HepG2 (cell line): ENCODE results near the gene SLC29A2. TPM values are rescaled to one million over a fixed set of nuclear protein-coding genes. Genes with fewer than 3 reads are reported as not detected.

Experiments used
- AGO2 ChIP-seq: fragments of 200-400 bp; formaldehyde crosslinking; optimal IDR thresholded peaks from 2 replicates; pipeline ENCODE3; 2017; ENCODE audit warnings: mild to moderate bottlenecking, low read depth, low read length, moderate library complexity
- CSRNP2 ChIP-seq: sonication (generic); formaldehyde crosslinking; conservative IDR thresholded peaks from 2 replicates; pipeline ENCODE4 v1.8.0; 2022; ENCODE audit warnings: low read depth, missing genetic modification reagents
- FOXA3 ChIP-seq: IDR thresholded peaks from 2 replicates; pipeline ENCODE4 v1.6.1; 2016; ENCODE audit warnings: missing genetic modification reagents, missing compliant biosample characterization
- IRF2 ChIP-seq: IDR thresholded peaks from 2 replicates; pipeline ENCODE4 v1.6.1; 2018; ENCODE audit warnings: missing genetic modification reagents, missing compliant biosample characterization
- IRX3 ChIP-seq: sonication (generic); formaldehyde crosslinking; IDR thresholded peaks from 2 replicates; pipeline ENCODE4 v1.8.1; 2023; ENCODE audit warnings: mild to moderate bottlenecking, low read depth, missing genetic modification reagents, borderline replicate concordance
- MTA1 ChIP-seq: sonication (generic); formaldehyde crosslinking; IDR thresholded peaks from 2 replicates; pipeline ENCODE4 v1.4.0; 2020; ENCODE audit warnings: missing genetic modification reagents, mild to moderate bottlenecking, borderline replicate concordance
- NFIB ChIP-seq: sonication (generic); formaldehyde crosslinking; IDR thresholded peaks from 2 replicates; pipeline ENCODE4 v1.9.0; 2021; ENCODE audit warnings: missing genetic modification reagents, mild to moderate bottlenecking, borderline replicate concordance
- PBX2 ChIP-seq: IDR thresholded peaks from 2 replicates; pipeline ENCODE4 v1.6.1; 2016; ENCODE audit warnings: control low read depth
- POLR2A ChIP-seq, 2 experiments: IDR thresholded peaks; 2 replicates each; pipeline ENCODE4 v1.6.1; 2011; ENCODE audit warnings: low read depth in 2 of 2, low read length in 2 of 2, mild to moderate bottlenecking in 1 of 2, moderate library complexity in 1 of 2; ENCODE audit not compliant: insufficient read depth in 1 of 2
- POLR2AphosphoS5 ChIP-seq: IDR thresholded peaks from 2 replicates; pipeline ENCODE4 v1.6.1; 2012; ENCODE audit warnings: low read depth, low read length
- RNF2 ChIP-seq: fragments of 450-650 bp; conservative IDR thresholded peaks from 2 replicates; pipeline ENCODE4 v1.6.1; 2016; ENCODE audit warnings: low read depth
- RORA ChIP-seq: sonication (generic); formaldehyde crosslinking; IDR thresholded peaks from 2 replicates; pipeline ENCODE4 v1.5.0; 2020; ENCODE audit warnings: mild to moderate bottlenecking, missing genetic modification reagents, moderate library complexity
- SCMH1 ChIP-seq: sonication (generic); formaldehyde crosslinking; IDR thresholded peaks from 2 replicates; pipeline ENCODE4 v1.9.0; 2021; ENCODE audit warnings: missing genetic modification reagents, mild to moderate bottlenecking, borderline replicate concordance
- SMYD3 ChIP-seq: sonication (generic); formaldehyde crosslinking; IDR thresholded peaks from 2 replicates; pipeline ENCODE4 v1.8.1; 2023; ENCODE audit warnings: mild to moderate bottlenecking, missing genetic modification reagents
- TFDP1 ChIP-seq: IDR thresholded peaks from 2 replicates; pipeline ENCODE4 v1.6.1; 2016; ENCODE audit warnings: missing compliant biosample characterization, missing genetic modification reagents, borderline replicate concordance
- ZBTB14 ChIP-seq: sonication (generic); formaldehyde crosslinking; IDR thresholded peaks from 2 replicates; pipeline ENCODE4 v1.4.0; 2020; ENCODE audit warnings: missing genetic modification reagents
- ZC3H13 ChIP-seq: sonication (generic); formaldehyde crosslinking; IDR thresholded peaks from 2 replicates; pipeline ENCODE4 v1.8.1; 2023; ENCODE audit warnings: mild to moderate bottlenecking, missing genetic modification reagents, moderate library complexity
- ZNF3 ChIP-seq: IDR thresholded peaks from 2 replicates; pipeline ENCODE4 v1.7.0; 2017; ENCODE audit warnings: inconsistent platforms
- ZNF34 ChIP-seq: sonication (generic); formaldehyde crosslinking; IDR thresholded peaks from 2 replicates; pipeline ENCODE4 v1.4.0; 2020; ENCODE audit warnings: mild to moderate bottlenecking, missing genetic modification reagents, borderline replicate concordance
- ZNF607 ChIP-seq: sonication (generic); formaldehyde crosslinking; IDR thresholded peaks from 2 replicates; pipeline ENCODE4 v1.5.1; 2020; ENCODE audit warnings: missing genetic modification reagents, mild to moderate bottlenecking, borderline replicate concordance
- ZNF616 ChIP-seq: sonication (generic); formaldehyde crosslinking; IDR thresholded peaks from 2 replicates; pipeline ENCODE4 v1.5.0; 2020; ENCODE audit warnings: low read depth, mild to moderate bottlenecking, missing genetic modification reagents
- ZNF691 ChIP-seq: sonication (generic); formaldehyde crosslinking; IDR thresholded peaks from 2 replicates; pipeline ENCODE4 v1.4.0; 2020; ENCODE audit warnings: missing genetic modification reagents, low read depth, mild to moderate bottlenecking, borderline replicate concordance
- ZSCAN20 ChIP-seq: sonication (generic); formaldehyde crosslinking; IDR thresholded peaks from 2 replicates; pipeline ENCODE4 v1.4.0; 2020; ENCODE audit warnings: missing genetic modification reagents, mild to moderate bottlenecking, borderline replicate concordance
- ZSCAN21 ChIP-seq: sonication (generic); formaldehyde crosslinking; IDR thresholded peaks from 2 replicates; pipeline ENCODE4 v1.8.0; 2022; ENCODE audit warnings: mild to moderate bottlenecking, missing genetic modification reagents, moderate library complexity, borderline replicate concordance
- polyA plus RNA-seq, 8 experiments: library from polyadenylated mRNA; depleted of rRNA in 3 of 8; stranded (reverse) in 7 of 8; unstranded in 1 of 8; fragments of >200 nt; fragmentation: Illumina TruSeq in 4 of 8; extraction: Trizol in 4 of 8; gene quantifications; 2 replicates each; pipeline versions ENCODE4 v1.2.1 to v1.2.3, GENCODE V29; 2011 to 2016; ENCODE audit warnings: low read depth in 4 of 8, missing spikeins in 1 of 8, mixed read lengths in 1 of 8; ENCODE audit not compliant: insufficient read depth in 1 of 8
- total RNA-seq, 5 experiments: library from RNA; depleted of rRNA; stranded (reverse); fragments of >200 nt; fragmentation: Illumina TruSeq; extraction: Trizol; gene quantifications; 2 replicates each; pipeline ENCODE4 v1.2.3, GENCODE V29; 2016; ENCODE audit warnings: low read depth in 1 of 5

The SLC29A2 gene
- total and polyA plus RNA-seq, 2 of the 13 experiments (the other 11 are each of a cell fraction or from before 2014, with no cell fraction given) = 0.63 to 0.66 TPM

GRCh38 chr11:66367561-66368312 lies 3.8 kb downstream of the SLC29A2 start (continued):
- TF ChIP-seq IRF2 (CRISPR knock-in tag) (no peak), SCMH1 (no peak), ZNF607 (no peak), POLR2AphosphoS5 (peak; percentile 34; the same call in 1 of the 2 replicates), ZBTB14 (CRISPR knock-in tag) (no peak), ZSCAN21 (CRISPR knock-in tag) (0 out of 2 replicates have a peak, but pooled peaks have one; percentile 37), RORA (CRISPR knock-in tag) (no peak), POLR2A (IDR thresholded peaks at IDR 0.05; ENCODE audit: insufficient read depth in 1 of 2, low read depth in 2 of 2, low read length in 2 of 2) (no peak; a peak in 1 of 4 replicates), CSRNP2 (CRISPR knock-in tag) (no peak), ZC3H13 (CRISPR knock-in tag) (peak; percentile 13; the same call in 1 of the 2 replicates), NFIB (CRISPR knock-in tag) (no peak), TFDP1 (CRISPR knock-in tag) (no peak), PBX2 (CRISPR knock-in tag) (no peak), MTA1 (CRISPR knock-in tag) (no peak), ZNF34 (CRISPR knock-in tag) (no peak), AGO2 (peak; percentile 94), ZNF616 (CRISPR knock-in tag) (no peak), ZNF3 (no peak), ZSCAN20 (CRISPR knock-in tag) (no peak), SMYD3 (CRISPR knock-in tag) (no peak), FOXA3 (CRISPR knock-in tag) (no peak), ZNF691 (CRISPR knock-in tag) (no peak), IRX3 (CRISPR knock-in tag) (no peak), RNF2 (no peak)
